ENCODE data around the gene NMNAT1. TPM values are rescaled to one million over a fixed set of nuclear protein-coding genes. Genes with fewer than 3 reads are reported as not detected.

NMNAT1 gene
- total RNA-seq, 4 donors from 2014 or later = 5.6 to 12.4 (median 8.8) TPM

GRCh38 chr1:9989773-9990172 lies 46.5 kb downstream of the NMNAT1 start:
- H3K36me3 ChIP-seq = no peaks in the 10 kb centered on the region
- in situ Hi-C loops (cut with MboI; ENCODE audit: low sequenced_read_pairs in 4 of 4) = no loop called here
- H3K4me1 ChIP-seq = peaks cover 6 to 15% of the 10 kb centered on the region in 2 donors
- no peaks in the 10 kb centered on the region for H3K9me3 ChIP-seq
- H3K4me3 ChIP-seq = no peak overlapping the region
- TF ChIP-seq POLR2A (IDR thresholded peaks at IDR 0.05) (no peak), CTCF (IDR thresholded peaks at IDR 0.05 in 4 of 5, conservative IDR thresholded peaks at IDR 0.05 in 1 of 5) (no peak)
- peak overlapping the region in 1 of 4 donors; percentile 57 for H3K27ac ChIP-seq
- DNase-seq = no peak
- intact Hi-C loops (cut with DNase I; ENCODE audit: low total_unique reads) = no loop called here
- no peak for ATAC-seq
- no peaks in the 10 kb centered on the region for H3K27me3 ChIP-seq

- DNase-seq (no peak), ATAC-seq (peak; percentile 47 to 52)
- intact Hi-C loops (cut with DNase I; ENCODE audit: low total_unique reads) = no loop called here
These were observed 47.7 kb downstream of the NMNAT1 start for GRCh38 chr1:9990944-9991343.

DNA sequence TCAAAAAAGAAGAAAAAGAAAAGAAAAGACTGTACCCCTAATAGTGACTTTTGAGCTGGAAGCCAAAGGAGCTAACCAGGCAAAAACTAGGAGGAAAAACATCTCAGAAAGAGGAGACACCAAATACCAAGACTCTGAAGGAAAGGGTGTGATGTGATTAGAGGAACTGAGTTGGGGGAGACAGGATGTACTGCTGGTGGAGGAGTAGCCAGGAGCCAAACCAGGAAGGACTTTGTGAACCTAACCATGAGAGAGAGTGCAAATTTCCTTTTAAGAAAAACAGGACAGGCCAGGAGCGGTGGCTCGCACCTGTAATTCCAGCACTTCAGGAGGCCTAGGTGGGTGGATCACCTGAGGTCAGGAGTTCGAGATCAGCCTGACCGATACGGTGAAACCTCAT lies 49.6 kb downstream of the NMNAT1 start:
- no peak for TF ChIP-seq CTCF (IDR thresholded peaks at IDR 0.05 in 4 of 5, conservative IDR thresholded peaks at IDR 0.05 in 1 of 5)
- no peak for TF ChIP-seq POLR2A (IDR thresholded peaks at IDR 0.05)
- Histone ChIP-seq H3K27me3 (peaks cover 8 to 20% (median 9%) of the 10 kb centered on the region in 3 donors), H3K9me3 (no peaks in the 10 kb centered on the region), H3K4me3 (no peak overlapping the region), H3K36me3 (no peaks in the 10 kb centered on the region), H3K27ac (peak overlapping the region; percentile 47 to 71 (median 66)), H3K4me1 (peaks cover 15 to 18% of the 10 kb centered on the region in 2 donors)
- ATAC-seq (no peak), DNase-seq (no peak)
- intact Hi-C loops (cut with DNase I; ENCODE audit: low total_unique reads) (no loop called here), in situ Hi-C loops (cut with MboI; ENCODE audit: low sequenced_read_pairs in 4 of 4) (no loop called here)

More at GRCh38 chr1:9990944-9991343, 47.7 kb downstream of the NMNAT1 start:
- Histone ChIP-seq H3K9me3 (no peaks in the 10 kb centered on the region), H3K36me3 (no peaks in the 10 kb centered on the region), H3K4me1 (peaks cover 6 to 15% of the 10 kb centered on the region in 2 donors), H3K27me3 (peaks cover 0 to 1% (median 0%) of the 10 kb centered on the region in 3 donors), H3K27ac (peak overlapping the region; percentile 44 to 66 (median 61)), H3K4me3 (no peak overlapping the region)
- in situ Hi-C loops (cut with MboI; ENCODE audit: low sequenced_read_pairs in 4 of 4) = no loop called here
- no peak for TF ChIP-seq CTCF (IDR thresholded peaks at IDR 0.05 in 4 of 5, conservative IDR thresholded peaks at IDR 0.05 in 1 of 5)
- peak in 1 of 2 donors; percentile 26 for TF ChIP-seq POLR2A (IDR thresholded peaks at IDR 0.05)

GRCh38 chr1:9993561-9994075 lies 50.3 kb downstream of the NMNAT1 start:
- TF ChIP-seq POLR2A (IDR thresholded peaks at IDR 0.05) = no peak
- TF ChIP-seq CTCF (IDR thresholded peaks at IDR 0.05 in 4 of 5, conservative IDR thresholded peaks at IDR 0.05 in 1 of 5) = no peak
- ATAC-seq (no peak), DNase-seq (no peak)
- Histone ChIP-seq H3K4me1 (peaks cover 15 to 21% of the 10 kb centered on the region in 2 donors), H3K9me3 (no peaks in the 10 kb centered on the region), H3K4me3 (no peak overlapping the region), H3K27me3 (peaks cover 15 to 27% (median 16%) of the 10 kb centered on the region in 3 donors), H3K27ac (peak overlapping the region; percentile 47 to 71 (median 66)), H3K36me3 (no peaks in the 10 kb centered on the region)
- intact Hi-C loops (cut with DNase I; ENCODE audit: low total_unique reads) (no loop called here), in situ Hi-C loops (cut with MboI; ENCODE audit: low sequenced_read_pairs in 4 of 4) (no loop called here)

Data from gastrocnemius medialis (tissue), 4 donors.